Measurements from ENCODE around the gene ACIN1. TPM values are rescaled to one million over a fixed set of nuclear protein-coding genes. Genes with fewer than 3 reads are reported as not detected.
A peak's percentile ranks its signal among the peaks of the same experiment; 100 is the strongest.

ACIN1 gene
- total and polyA plus RNA-seq, 12 donors = 73.1 to 431 (median 133) TPM

DNA sequence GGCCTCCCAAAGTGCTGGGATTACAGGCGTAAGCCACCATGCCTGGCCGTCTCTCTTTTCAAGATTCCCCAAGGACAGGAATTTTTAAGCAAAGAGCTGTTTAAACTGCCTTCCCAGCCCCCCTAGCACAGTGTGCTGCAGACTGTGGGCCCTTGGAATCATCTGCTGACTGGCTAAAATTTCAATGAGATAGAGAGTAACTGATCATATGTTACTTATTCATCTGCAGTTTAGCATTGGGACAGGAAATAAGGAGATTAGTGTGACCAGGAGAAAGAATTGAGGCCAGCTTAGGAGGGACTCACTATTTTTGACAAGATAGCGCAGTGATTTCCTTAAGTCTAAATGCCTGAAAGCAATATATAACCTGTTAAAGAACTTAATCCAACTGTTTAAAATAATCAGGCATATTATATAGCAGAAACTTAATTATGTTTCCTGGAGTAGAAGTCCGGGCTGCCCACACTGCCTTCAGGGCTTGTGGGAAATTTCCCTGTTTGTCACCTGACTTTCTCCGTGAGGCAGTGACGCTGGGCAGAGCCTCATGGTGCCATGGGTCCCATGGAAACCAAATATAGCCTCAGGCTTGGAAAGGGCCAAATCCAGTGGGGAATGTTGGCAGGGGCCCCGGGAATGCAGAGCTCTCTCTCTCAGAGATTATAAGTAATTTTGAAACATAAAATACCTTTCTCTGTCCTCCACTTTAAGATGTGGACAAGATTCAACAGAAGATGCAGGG, 46.9 kb upstream of the ACIN1 start:
- DNase-seq = peak in 1 of 7 donors; percentile 83
- H3K27me3 ChIP-seq = no peaks in the 10 kb centered on the region
- H3K9me3 ChIP-seq (replicated peaks in 1 of 3) = no peaks in the 10 kb centered on the region
- WGBS, 4 donors = 82 to 88% (median 85%) methylated on average over 7 of the region's 7 CpGs
- no peak for TF ChIP-seq POLR2A (IDR thresholded peaks at IDR 0.05)
- TF ChIP-seq, protein P1, sequence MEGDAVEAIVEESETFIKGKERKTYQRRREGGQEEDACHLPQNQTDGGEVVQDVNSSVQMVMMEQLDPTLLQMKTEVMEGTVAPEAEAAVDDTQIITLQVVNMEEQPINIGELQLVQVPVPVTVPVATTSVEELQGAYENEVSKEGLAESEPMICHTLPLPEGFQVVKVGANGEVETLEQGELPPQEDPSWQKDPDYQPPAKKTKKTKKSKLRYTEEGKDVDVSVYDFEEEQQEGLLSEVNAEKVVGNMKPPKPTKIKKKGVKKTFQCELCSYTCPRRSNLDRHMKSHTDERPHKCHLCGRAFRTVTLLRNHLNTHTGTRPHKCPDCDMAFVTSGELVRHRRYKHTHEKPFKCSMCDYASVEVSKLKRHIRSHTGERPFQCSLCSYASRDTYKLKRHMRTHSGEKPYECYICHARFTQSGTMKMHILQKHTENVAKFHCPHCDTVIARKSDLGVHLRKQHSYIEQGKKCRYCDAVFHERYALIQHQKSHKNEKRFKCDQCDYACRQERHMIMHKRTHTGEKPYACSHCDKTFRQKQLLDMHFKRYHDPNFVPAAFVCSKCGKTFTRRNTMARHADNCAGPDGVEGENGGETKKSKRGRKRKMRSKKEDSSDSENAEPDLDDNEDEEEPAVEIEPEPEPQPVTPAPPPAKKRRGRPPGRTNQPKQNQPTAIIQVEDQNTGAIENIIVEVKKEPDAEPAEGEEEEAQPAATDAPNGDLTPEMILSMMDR (IDR thresholded peaks at IDR 0.05) = no peak
- no peak overlapping the region for H3K27ac ChIP-seq
- intact Hi-C loops (cut with DNase I) = no loop called here
- H3K4me3 ChIP-seq = no peak overlapping the region
- H3K4me1 ChIP-seq (replicated peaks in 1 of 2) = no peaks in the 10 kb centered on the region
- H3K36me3 ChIP-seq (replicated peaks in 1 of 2) = peaks cover 0 to 35% of the 10 kb centered on the region in 2 donors

DNA sequence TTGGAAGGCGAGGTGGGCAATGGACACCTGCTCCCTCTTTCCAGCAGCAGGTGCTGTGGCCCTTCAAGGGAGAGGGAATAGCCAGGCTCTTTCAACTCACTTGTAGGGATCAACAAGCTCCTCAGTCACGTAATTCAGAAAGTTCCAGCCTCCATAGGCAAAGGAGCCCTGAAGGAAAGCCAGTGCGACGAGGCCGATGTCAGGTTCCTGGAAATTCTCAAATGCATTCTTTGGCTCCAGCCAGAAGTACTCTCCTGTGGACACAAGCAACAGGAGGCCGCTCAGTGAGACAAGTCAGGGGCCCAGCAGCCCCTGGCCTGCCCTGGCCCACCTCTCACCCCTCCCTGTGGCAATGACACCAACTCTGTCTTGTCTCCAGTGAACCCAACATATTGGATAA, 45.4 kb upstream of the ACIN1 start:
- no peak overlapping the region for H3K4me3 ChIP-seq
- peaks cover 0 to 39% of the 10 kb centered on the region in 2 donors for H3K36me3 ChIP-seq (replicated peaks in 1 of 2)
- TF ChIP-seq, protein P1 (IDR thresholded peaks at IDR 0.05) = no peak
- TF ChIP-seq POLR2A (IDR thresholded peaks at IDR 0.05) = no peak
- no peak overlapping the region for H3K27ac ChIP-seq
- WGBS, 4 donors = 88 to 96% (median 94%) methylated on average over 6 of the region's 6 CpGs
- no peaks in the 10 kb centered on the region for H3K27me3 ChIP-seq
- no peaks in the 10 kb centered on the region for H3K9me3 ChIP-seq (replicated peaks in 1 of 3)
- intact Hi-C loops (cut with DNase I) = no loop called here
- DNase-seq = no peak
- no peaks in the 10 kb centered on the region for H3K4me1 ChIP-seq (replicated peaks in 1 of 2)

DNA sequence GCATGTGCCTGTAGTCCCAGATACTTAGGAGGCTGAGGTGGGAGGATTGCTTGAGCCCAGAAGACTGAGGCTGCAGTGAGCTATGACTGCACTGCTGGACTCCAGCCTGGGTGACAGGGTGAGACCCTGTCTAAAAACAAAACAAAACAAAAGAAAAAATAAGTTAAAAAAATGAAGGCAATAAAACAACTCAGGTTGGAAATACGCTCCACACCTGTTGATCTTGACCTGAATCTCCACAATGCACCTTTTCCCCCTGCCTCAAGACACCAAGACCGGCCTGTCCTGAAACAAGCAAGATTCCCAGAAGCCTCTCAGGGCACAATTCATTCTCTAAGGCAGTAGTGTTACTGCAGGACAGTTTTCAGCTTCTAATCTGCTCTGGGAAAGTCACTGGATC, 44.9 kb upstream of the ACIN1 start:
- intact Hi-C loops (cut with DNase I) = no loop called here
- Histone ChIP-seq H3K27ac (no peak overlapping the region), H3K36me3 (replicated peaks in 1 of 2) (peaks cover 0 to 39% of the 10 kb centered on the region in 2 donors), H3K9me3 (replicated peaks in 1 of 3) (no peaks in the 10 kb centered on the region), H3K27me3 (no peaks in the 10 kb centered on the region), H3K4me1 (replicated peaks in 1 of 2) (no peaks in the 10 kb centered on the region), H3K4me3 (no peak overlapping the region)
- WGBS, 4 donors = 87 to 98% (median 90%) methylated on average over 2 of the region's 2 CpGs
- no peak for DNase-seq
- TF ChIP-seq POLR2A (IDR thresholded peaks at IDR 0.05) = no peak
- TF ChIP-seq, protein P1 (IDR thresholded peaks at IDR 0.05) = no peak

DNA sequence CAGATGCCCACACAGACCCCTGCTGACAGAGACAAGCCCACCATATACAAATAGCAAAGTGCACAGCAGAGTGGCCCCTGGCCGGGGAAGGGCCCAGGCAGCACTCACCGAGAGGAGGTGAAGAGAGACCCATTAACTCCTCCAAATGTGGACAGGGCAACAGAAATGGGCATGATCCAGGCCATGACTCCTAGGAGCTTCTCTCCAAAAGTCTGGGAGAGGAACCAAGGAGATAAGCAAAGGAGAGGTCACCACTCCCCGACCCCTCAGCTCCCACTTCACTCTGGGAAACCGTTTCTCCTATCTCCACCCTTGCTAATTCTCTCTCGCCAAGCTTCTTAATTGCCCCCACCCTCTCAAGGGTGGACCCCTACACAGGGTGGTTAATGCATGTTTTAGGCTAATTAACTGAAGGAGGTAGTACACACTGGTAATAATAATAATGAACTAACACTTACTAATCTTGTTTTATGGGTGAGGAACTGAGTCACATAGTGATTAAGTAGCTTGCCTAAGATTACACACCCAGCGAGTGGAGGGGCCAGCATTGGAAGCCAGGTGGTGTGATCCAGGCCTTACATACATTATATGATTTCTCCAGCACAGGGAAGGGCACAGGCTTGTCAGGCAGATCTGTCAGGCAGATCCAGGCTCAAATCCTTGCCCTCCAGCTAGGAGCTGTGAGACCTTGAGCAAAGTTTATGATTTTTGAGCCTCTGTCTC, 43.0 kb upstream of the ACIN1 start:
- TF ChIP-seq, protein P1 (IDR thresholded peaks at IDR 0.05) = no peak
- TF ChIP-seq POLR2A (IDR thresholded peaks at IDR 0.05) = no peak
- Histone ChIP-seq H3K4me3 (no peak overlapping the region), H3K9me3 (replicated peaks in 1 of 3) (no peaks in the 10 kb centered on the region), H3K4me1 (replicated peaks in 1 of 2) (no peaks in the 10 kb centered on the region), H3K27me3 (no peaks in the 10 kb centered on the region), H3K27ac (no peak overlapping the region), H3K36me3 (replicated peaks in 1 of 2) (peaks cover 0 to 39% of the 10 kb centered on the region in 2 donors)
- intact Hi-C loops (cut with DNase I) = no loop called here
- WGBS, 4 donors = 85 to 94% (median 90%) methylated on average over 6 of the region's 6 CpGs
- no peak for DNase-seq
